IMR-90 (cell line): ENCODE results near the gene ISG15. TPM values are rescaled to one million over a fixed set of nuclear protein-coding genes. Genes with fewer than 3 reads are reported as not detected.
A peak's percentile ranks its signal among the peaks of the same experiment; 100 is the strongest.

Experiments
- ATAC-seq: fragments of 200-7000 bp; cut with Tn5 transposase; 2 replicates; pipeline ENCODE4 v1.9.1; 2020; ENCODE audit warnings: low read depth, mild to moderate bottlenecking, moderate library complexity
- BruUV-seq: library from RNA; stranded (reverse); fragments of 400-500 nt; replicated peaks from 2 replicates; lab custom pipeline; 2021; lab: Mats Ljungman, UMichigan
- CTCF ChIA-PET: fragments of 300-600 bp; formaldehyde crosslinking; extraction: SDS; loops from one replicate; lab custom pipeline; 2021; ENCODE audit warnings: antibody characterized with exemption; lab: Yijun Ruan, JAX
- POLR2A ChIA-PET: fragments of 300-600 bp; sonication (Branson Sonifier 250); formaldehyde crosslinking; loops from one replicate; lab custom pipeline; 2022; ENCODE audit warnings: antibody characterized with exemption; ENCODE audit not compliant: unreplicated experiment; lab: Charles Lee
- DNase-seq: peaks from one replicate; pipeline ENCODE4 v3.0.0; 2013
- H2AFZ ChIP-seq: replicated peaks from 2 replicates; pipeline ENCODE3; 2013; ENCODE audit warnings: low read length, mild to moderate bottlenecking; ENCODE audit not compliant: poor library complexity
- H2AK5ac ChIP-seq: 2 replicates; pipeline ENCODE4 v1.6.1; 2013; ENCODE audit warnings: low read depth, low read length, inconsistent platforms
- H2AK9ac ChIP-seq: replicated peaks from 2 replicates; pipeline ENCODE3; 2013; ENCODE audit warnings: mild to moderate bottlenecking, low read depth, low read length, moderate library complexity; ENCODE audit not compliant: poor library complexity
- H2BK120ac ChIP-seq: 2 replicates; pipeline ENCODE4 v1.6.1; 2013; ENCODE audit warnings: low read depth, low read length, inconsistent platforms
- H2BK15ac ChIP-seq: 3 replicates; pipeline ENCODE4 v1.6.1; 2013; ENCODE audit warnings: low read depth, low read length, inconsistent platforms
- H2BK20ac ChIP-seq: 2 replicates; pipeline ENCODE4 v1.6.1; 2013; ENCODE audit warnings: low read depth, mild to moderate bottlenecking, inconsistent platforms, low read length, moderate library complexity
- H2BK5ac ChIP-seq: 2 replicates; pipeline ENCODE4 v1.6.1; 2013; ENCODE audit warnings: mild to moderate bottlenecking, low read depth, low read length, inconsistent platforms; ENCODE audit not compliant: poor library complexity, severe bottlenecking
- H3K14ac ChIP-seq: replicated peaks from 2 replicates; pipeline ENCODE4 v1.6.1; 2013; ENCODE audit warnings: low read depth, low read length, inconsistent platforms
- H3K18ac ChIP-seq: 2 replicates; pipeline ENCODE4 v1.6.1; 2013; ENCODE audit warnings: low read depth, low read length, control low read depth
- H3K23ac ChIP-seq: 2 replicates; pipeline ENCODE4 v1.6.1; 2013; ENCODE audit warnings: low read depth, low read length, inconsistent platforms
- H3K27ac ChIP-seq: 2 replicates; pipeline ENCODE4 v1.5.1; 2013; ENCODE audit warnings: mild to moderate bottlenecking, control low read depth, low read length; ENCODE audit not compliant: insufficient read depth
- H3K27me3 ChIP-seq: 2 replicates; pipeline ENCODE4 v1.6.1; 2013; ENCODE audit warnings: low read length; ENCODE audit not compliant: control insufficient read depth, insufficient read depth
- H3K36me3 ChIP-seq: 2 replicates; pipeline ENCODE4 v1.6.1; 2013; ENCODE audit warnings: low read length, mixed read lengths; ENCODE audit not compliant: control insufficient read depth, insufficient read depth
- H3K4ac ChIP-seq: 2 replicates; pipeline ENCODE4 v1.6.1; 2013; ENCODE audit warnings: low read depth, low read length, inconsistent platforms
- H3K4me1 ChIP-seq: 2 replicates; pipeline ENCODE4 v1.6.1; 2013; ENCODE audit warnings: low read length, mixed read lengths; ENCODE audit not compliant: control insufficient read depth, insufficient read depth
- H3K4me2 ChIP-seq: 2 replicates; pipeline ENCODE4 v1.6.1; 2013; ENCODE audit warnings: low read depth, mild to moderate bottlenecking, control low read depth, low read length, moderate library complexity
- H3K4me3 ChIP-seq: 2 replicates; pipeline ENCODE4 v1.5.1; 2013; ENCODE audit warnings: low read depth, mild to moderate bottlenecking, control low read depth, low read length, moderate library complexity; ENCODE audit not compliant: insufficient read depth
- H3K56ac ChIP-seq: 2 replicates; pipeline ENCODE4 v1.6.1; 2013; ENCODE audit warnings: low read length, inconsistent platforms; ENCODE audit not compliant: insufficient read depth; ENCODE audit errors: extremely low read depth
- H3K79me1 ChIP-seq, 2 experiments: 2 replicates each; pipeline ENCODE4 v1.6.1; 2013; ENCODE audit warnings: low read length in 2 of 2, inconsistent platforms in 1 of 2, low read depth in 1 of 2
- H3K9ac ChIP-seq: 2 replicates; pipeline ENCODE4 v1.6.1; 2013; ENCODE audit warnings: low read depth, low read length, control low read depth
- H3K9me1 ChIP-seq: 2 replicates; pipeline ENCODE4 v1.6.1; 2013; ENCODE audit warnings: low read length, inconsistent platforms; ENCODE audit not compliant: insufficient read depth
- H3K9me3 ChIP-seq: 2 replicates; pipeline ENCODE4 v1.6.1; 2013; ENCODE audit warnings: low read length; ENCODE audit not compliant: control insufficient read depth, insufficient read depth
- H4K20me1 ChIP-seq: 2 replicates; pipeline ENCODE4 v1.6.1; 2013; ENCODE audit warnings: low read length, inconsistent platforms; ENCODE audit not compliant: insufficient read depth
- H4K5ac ChIP-seq: 2 replicates; pipeline ENCODE4 v1.6.1; 2013; ENCODE audit warnings: mild to moderate bottlenecking, low read depth, low read length, control low read depth
- H4K8ac ChIP-seq, 2 experiments: 2 replicates each; pipeline ENCODE4 v1.6.1; 2013; ENCODE audit warnings: low read depth in 2 of 2, low read length in 2 of 2, control low read depth in 1 of 2, inconsistent platforms in 1 of 2
- H4K91ac ChIP-seq: 2 replicates; pipeline ENCODE4 v1.6.1; 2013; ENCODE audit warnings: low read depth, low read length, inconsistent platforms; ENCODE audit not compliant: insufficient read depth
- BHLHE40 ChIP-seq: fragments of 150-350 bp; IDR thresholded peaks from 2 replicates; pipeline ENCODE4 v1.6.1; 2016; ENCODE audit warnings: mild to moderate bottlenecking, low read depth, low read length
- CEBPB ChIP-seq: IDR thresholded peaks from 2 replicates; pipeline ENCODE4 v1.6.1; 2012; ENCODE audit warnings: low read depth, low read length, improper control_type of control experiment
- CHD1 ChIP-seq: IDR thresholded peaks from 2 replicates; pipeline ENCODE4 v1.6.1; 2012; ENCODE audit warnings: low read depth, low read length, improper control_type of control experiment
- FOS ChIP-seq: fragments of 150-350 bp; IDR thresholded peaks from 2 replicates; pipeline ENCODE4 v1.6.1; 2016; ENCODE audit warnings: low read depth, low read length
- MAFK ChIP-seq: IDR thresholded peaks from 2 replicates; pipeline ENCODE4 v1.6.1; 2012; ENCODE audit warnings: low read depth, low read length, improper control_type of control experiment
- MAZ ChIP-seq: IDR thresholded peaks from 2 replicates; pipeline ENCODE4 v1.6.1; 2012; ENCODE audit warnings: low read depth, mild to moderate bottlenecking, low read length, improper control_type of control experiment, moderate library complexity, borderline replicate concordance
- MXI1 ChIP-seq: IDR thresholded peaks from 2 replicates; pipeline ENCODE4 v1.6.1; 2012; ENCODE audit warnings: low read depth, mild to moderate bottlenecking, low read length, moderate library complexity, borderline replicate concordance
- NFE2L2 ChIP-seq: fragments of 150-350 bp; IDR thresholded peaks from 2 replicates; pipeline ENCODE4 v1.6.1; 2016; ENCODE audit warnings: low read depth, mild to moderate bottlenecking, low read length
- POLR2A ChIP-seq: IDR thresholded peaks from 2 replicates; pipeline ENCODE4 v1.6.1; 2012; ENCODE audit warnings: mild to moderate bottlenecking, low read depth, low read length
- RAD21 ChIP-seq: IDR thresholded peaks from 2 replicates; pipeline ENCODE4 v1.6.1; 2012; ENCODE audit warnings: low read length, improper control_type of control experiment
- RCOR1 ChIP-seq: IDR thresholded peaks from 2 replicates; pipeline ENCODE4 v1.6.1; 2012; ENCODE audit warnings: mild to moderate bottlenecking, low read length, improper control_type of control experiment; ENCODE audit not compliant: insufficient replicate concordance
- RFX5 ChIP-seq: IDR thresholded peaks from 2 replicates; pipeline ENCODE4 v1.8.0; 2012; ENCODE audit warnings: low read depth, mild to moderate bottlenecking, low read length, moderate library complexity
- SMC3 ChIP-seq: fragments of 150-350 bp; IDR thresholded peaks from 2 replicates; pipeline ENCODE4 v1.6.1; 2016; ENCODE audit warnings: low read depth, mild to moderate bottlenecking, antibody characterized with exemption, low read length, moderate library complexity
- whole genome bisulfite sequencing, 2 experiments: methylation state at CpG; one replicate each; pipeline versions ENCODE4 v1.1.5 to v1.1.7; 2013; ENCODE audit warnings: missing lambda C conversion rate in 2 of 2; ENCODE audit not compliant: insufficient read length in 1 of 2; ENCODE audit errors: extremely low coverage in 2 of 2; 5-methylcytosine and 5-hydroxymethylcytosine counted together
- dilution Hi-C: fragments of 300-500 bp; cut with HindIII; formaldehyde crosslinking; loops from one replicate; pipeline ENCODE4 v1.14.3; 2018; ENCODE audit warnings: low sequenced_read_pairs; ENCODE audit not compliant: unreplicated experiment
- in situ Hi-C: fragments of 300-500 bp; cut with MboI; formaldehyde crosslinking; loops from 3 replicates; pipeline ENCODE4 v1.14.3; 2019; ENCODE audit warnings: low sequenced_read_pairs, inconsistent platforms, mixed read lengths
- intact Hi-C: fragments of 100-400 bp; cut with micrococcal nuclease; formaldehyde crosslinking; loops from 2 replicates; pipeline ENCODE4 v1.10.0; 2022
- polyA plus RNA-seq, 3 experiments: library from polyadenylated mRNA; depleted of rRNA; stranded (reverse); fragments of >200 nt; gene quantifications; 2 replicates each; pipeline ENCODE4 v1.2.3, GENCODE V29; 2012; ENCODE audit warnings: low replicate concordance in 1 of 3
- total RNA-seq: library from RNA; depleted of rRNA; stranded (reverse); fragments of >200 nt; gene quantifications from 2 replicates; pipeline ENCODE4 v1.2.3, GENCODE V29; 2012
- TF ChIP-seq, protein P1 (sequence below): fragments of 150-350 bp; IDR thresholded peaks from 2 replicates; pipeline ENCODE4 v1.6.1; 2017; ENCODE audit warnings: mild to moderate bottlenecking, antibody characterized with exemption, low read length, low read depth
- TF ChIP-seq, protein P2 (sequence below): conservative IDR thresholded peaks from 2 replicates; pipeline ENCODE4 v1.5.1; 2012; ENCODE audit warnings: mild to moderate bottlenecking, low read depth, low read length, improper control_type of control experiment
- TF ChIP-seq, protein P3 (sequence below): fragments of 150-350 bp; IDR thresholded peaks from 2 replicates; pipeline ENCODE4 v1.6.1; 2016; ENCODE audit warnings: low read depth, mild to moderate bottlenecking, low read length, moderate library complexity, borderline replicate concordance

ISG15 gene
- total and polyA plus RNA-seq, 2 of the 4 experiments (the other 2 are of a cell fraction), result 99.1 to 105 TPM

DNA sequence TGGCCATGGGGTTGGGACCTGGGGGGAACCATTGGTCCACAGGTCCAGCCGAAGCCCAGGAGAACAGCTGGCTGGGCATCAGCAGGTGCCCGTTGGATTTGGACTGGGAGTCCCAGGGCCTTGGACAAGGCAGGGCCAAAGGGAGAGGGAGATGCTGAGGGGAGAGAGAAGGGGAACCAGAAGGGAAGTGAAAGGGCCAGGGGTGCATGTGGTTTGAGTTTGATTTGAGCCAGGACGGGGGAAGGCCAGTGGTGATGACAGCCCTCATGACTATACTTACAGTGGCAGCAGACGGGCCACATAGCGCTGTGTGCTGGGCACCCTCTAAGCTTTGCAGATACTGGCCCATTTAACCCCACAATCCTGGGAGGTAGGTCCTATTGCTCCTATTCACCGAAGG is 25.4 kb downstream of the ISG15 start:
- in situ Hi-C loops (no loop called here), dilution Hi-C loops (no loop called here), intact Hi-C loops (no loop called here)
- Histone ChIP-seq H2AK9ac (no peak overlapping the region), H3K4me1 (peaks cover 7% of the 10 kb centered on the region), H3K23ac (no peak overlapping the region), H4K91ac (no peak overlapping the region), H3K56ac (no peak overlapping the region), H3K14ac (no peak overlapping the region), H3K18ac (no peak overlapping the region), H3K27me3 (no peaks in the 10 kb centered on the region), H3K9ac (no peak overlapping the region), H2BK5ac (no peak overlapping the region), H2AK5ac (no peak overlapping the region), H2BK20ac (no peak overlapping the region), H3K36me3 (peaks cover 28% of the 10 kb centered on the region), H3K9me1 (0 out of 2 replicates have a peak, but pooled peaks cover 5% of the 10 kb centered on the region), H3K4ac (no peak overlapping the region), H4K8ac (no peak overlapping the region), H3K9me3 (no peaks in the 10 kb centered on the region), H3K4me3 (no peak overlapping the region), H3K27ac (no peak overlapping the region), H4K5ac (no peak overlapping the region), H4K20me1 (peaks cover 59% of the 10 kb centered on the region), H3K4me2 (no peak overlapping the region), H2BK15ac (no peak overlapping the region), H2AFZ (peak overlapping the region; percentile 41), H3K79me1 (peaks cover 9 to 31% of the 10 kb centered on the region in 2 experiments), H2BK120ac (no peak overlapping the region)
- no TSS peak for BruUV-seq
- WGBS, 2 experiments, result 92% methylated on average over 5 of the region's 6 CpGs; no CpG with 5 or more reads in 1 of the 2 experiments
- ATAC-seq, result no peak
- TF ChIP-seq, protein P1, sequence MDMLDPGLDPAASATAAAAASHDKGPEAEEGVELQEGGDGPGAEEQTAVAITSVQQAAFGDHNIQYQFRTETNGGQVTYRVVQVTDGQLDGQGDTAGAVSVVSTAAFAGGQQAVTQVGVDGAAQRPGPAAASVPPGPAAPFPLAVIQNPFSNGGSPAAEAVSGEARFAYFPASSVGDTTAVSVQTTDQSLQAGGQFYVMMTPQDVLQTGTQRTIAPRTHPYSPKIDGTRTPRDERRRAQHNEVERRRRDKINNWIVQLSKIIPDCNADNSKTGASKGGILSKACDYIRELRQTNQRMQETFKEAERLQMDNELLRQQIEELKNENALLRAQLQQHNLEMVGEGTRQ, result no peak
- TF ChIP-seq CEBPB (no peak), FOS (no peak), MAZ (no peak), CHD1 (no peak), POLR2A (no peak), BHLHE40 (no peak), RAD21 (no peak), MAFK (no peak), RFX5 (no peak), NFE2L2 (no peak), RCOR1 (no peak), SMC3 (no peak), MXI1 (no peak)
- TF ChIP-seq, protein P2, sequence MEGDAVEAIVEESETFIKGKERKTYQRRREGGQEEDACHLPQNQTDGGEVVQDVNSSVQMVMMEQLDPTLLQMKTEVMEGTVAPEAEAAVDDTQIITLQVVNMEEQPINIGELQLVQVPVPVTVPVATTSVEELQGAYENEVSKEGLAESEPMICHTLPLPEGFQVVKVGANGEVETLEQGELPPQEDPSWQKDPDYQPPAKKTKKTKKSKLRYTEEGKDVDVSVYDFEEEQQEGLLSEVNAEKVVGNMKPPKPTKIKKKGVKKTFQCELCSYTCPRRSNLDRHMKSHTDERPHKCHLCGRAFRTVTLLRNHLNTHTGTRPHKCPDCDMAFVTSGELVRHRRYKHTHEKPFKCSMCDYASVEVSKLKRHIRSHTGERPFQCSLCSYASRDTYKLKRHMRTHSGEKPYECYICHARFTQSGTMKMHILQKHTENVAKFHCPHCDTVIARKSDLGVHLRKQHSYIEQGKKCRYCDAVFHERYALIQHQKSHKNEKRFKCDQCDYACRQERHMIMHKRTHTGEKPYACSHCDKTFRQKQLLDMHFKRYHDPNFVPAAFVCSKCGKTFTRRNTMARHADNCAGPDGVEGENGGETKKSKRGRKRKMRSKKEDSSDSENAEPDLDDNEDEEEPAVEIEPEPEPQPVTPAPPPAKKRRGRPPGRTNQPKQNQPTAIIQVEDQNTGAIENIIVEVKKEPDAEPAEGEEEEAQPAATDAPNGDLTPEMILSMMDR, result no peak
- TF ChIP-seq, protein P3, sequence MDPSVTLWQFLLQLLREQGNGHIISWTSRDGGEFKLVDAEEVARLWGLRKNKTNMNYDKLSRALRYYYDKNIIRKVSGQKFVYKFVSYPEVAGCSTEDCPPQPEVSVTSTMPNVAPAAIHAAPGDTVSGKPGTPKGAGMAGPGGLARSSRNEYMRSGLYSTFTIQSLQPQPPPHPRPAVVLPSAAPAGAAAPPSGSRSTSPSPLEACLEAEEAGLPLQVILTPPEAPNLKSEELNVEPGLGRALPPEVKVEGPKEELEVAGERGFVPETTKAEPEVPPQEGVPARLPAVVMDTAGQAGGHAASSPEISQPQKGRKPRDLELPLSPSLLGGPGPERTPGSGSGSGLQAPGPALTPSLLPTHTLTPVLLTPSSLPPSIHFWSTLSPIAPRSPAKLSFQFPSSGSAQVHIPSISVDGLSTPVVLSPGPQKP, result no peak
- ChIA-PET CTCF (interaction anchor here (1.1 kb wide), 1 partner anchor 21 kb away, joined by 3 read pairs; no protein-coding TSS in a partner anchor), POLR2A (no interaction called here)
- no peak for DNase-seq
